ENCODE measurements around the gene LRGUK.

The LRGUK gene

DNA sequence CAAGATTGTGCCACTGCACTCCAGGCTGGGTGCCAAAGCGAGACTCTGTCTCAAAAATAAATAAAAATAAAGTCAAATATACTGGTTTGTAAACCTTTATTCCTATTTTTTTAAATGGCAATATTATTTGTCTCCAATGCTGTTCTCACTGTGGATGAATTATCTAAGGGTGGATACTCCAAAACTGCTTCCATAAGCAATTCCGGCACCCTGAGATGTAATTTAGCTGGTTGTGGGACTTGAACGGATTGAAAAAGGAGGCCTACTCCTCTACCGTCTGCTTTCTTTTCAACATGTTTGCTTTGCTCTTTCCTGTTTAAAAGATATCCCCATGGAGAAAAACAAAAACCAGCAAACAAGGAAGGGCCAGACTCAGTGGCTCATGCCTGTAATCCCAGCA is 135.2 kb downstream of the LRGUK start:
- Histone ChIP-seq H3K36me3 (ENCODE audit: control insufficient read depth, insufficient read depth, low read length) (no peaks in the 10 kb centered on the region), H3K9me3 (ENCODE audit: control insufficient read depth, low read length) (no peaks in the 10 kb centered on the region), H3K4me3 (ENCODE audit: insufficient read depth, low read depth, low read length, poor library complexity, severe bottlenecking) (no peak overlapping the region), H3K27ac (ENCODE audit: insufficient read depth, low read length, poor library complexity, severe bottlenecking) (no peak overlapping the region), H3K4me1 (ENCODE audit: control insufficient read depth, insufficient read depth, low read length, poor library complexity, severe bottlenecking) (no peaks in the 10 kb centered on the region), H3K27me3 (replicated peaks; ENCODE audit: control insufficient read depth, insufficient read depth, low read length, poor library complexity, severe bottlenecking) (no peaks in the 10 kb centered on the region)
- DNase-seq = no peak

DNA sequence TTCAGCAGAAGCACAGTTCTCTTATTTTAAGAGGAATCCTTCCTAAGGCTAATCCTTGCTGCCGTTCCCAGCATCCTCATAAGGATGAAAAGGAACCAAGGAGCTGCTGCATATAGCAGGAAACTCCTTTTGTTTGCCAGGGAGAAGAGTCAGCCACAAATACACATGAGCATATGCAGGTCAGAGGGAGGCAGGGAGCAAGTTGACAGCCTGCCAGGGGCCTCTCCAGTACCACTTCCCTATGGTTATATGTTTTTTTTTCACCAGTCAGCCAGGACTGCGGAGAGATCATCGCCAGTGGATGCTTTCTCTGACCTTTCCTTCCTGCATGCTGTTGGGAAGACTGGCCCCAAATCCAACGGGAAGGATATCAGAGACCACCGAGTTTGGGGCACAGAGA is 149.8 kb downstream of the LRGUK start:
- H3K27me3 ChIP-seq (replicated peaks; ENCODE audit: control insufficient read depth, insufficient read depth, low read length, poor library complexity, severe bottlenecking) = no peaks in the 10 kb centered on the region
- H3K4me3 ChIP-seq (ENCODE audit: insufficient read depth, low read depth, low read length, poor library complexity, severe bottlenecking) = no peak overlapping the region
- no peaks in the 10 kb centered on the region for H3K9me3 ChIP-seq (ENCODE audit: control insufficient read depth, low read length)
- DNase-seq = no peak
- no peak overlapping the region for H3K27ac ChIP-seq (ENCODE audit: insufficient read depth, low read length, poor library complexity, severe bottlenecking)
- no peaks in the 10 kb centered on the region for H3K4me1 ChIP-seq (ENCODE audit: control insufficient read depth, insufficient read depth, low read length, poor library complexity, severe bottlenecking)
- no peaks in the 10 kb centered on the region for H3K36me3 ChIP-seq (ENCODE audit: control insufficient read depth, insufficient read depth, low read length)

DNA sequence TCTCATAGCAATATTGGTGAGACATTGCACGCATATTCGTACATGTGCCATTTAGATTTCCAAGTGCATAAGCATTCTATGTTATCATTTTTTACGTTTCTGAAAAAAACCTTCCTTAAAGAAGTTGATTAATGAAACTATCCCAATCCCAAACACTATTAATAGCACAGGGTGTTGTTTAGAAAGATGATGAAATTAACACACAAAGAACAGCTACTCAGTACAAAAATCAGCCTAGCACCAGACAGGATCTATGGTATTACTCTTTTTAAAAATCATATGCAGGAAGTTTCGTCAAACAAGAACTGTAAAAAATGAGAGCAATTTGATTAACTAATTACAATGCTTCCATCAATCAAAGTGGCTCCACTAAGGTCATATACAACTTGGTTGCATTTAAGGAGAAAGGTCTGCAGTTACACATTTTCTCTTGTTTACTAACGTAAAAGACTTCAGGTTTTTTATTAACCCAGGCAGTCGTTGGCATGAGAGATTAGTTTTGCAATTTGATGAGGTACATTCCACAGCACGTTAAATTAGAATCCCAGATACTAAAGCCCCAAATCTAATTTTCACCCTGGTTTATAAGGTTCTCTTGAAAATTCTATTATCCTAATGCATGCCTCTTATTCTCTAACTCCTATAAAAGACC is 151.5 kb downstream of the LRGUK start:
- H3K27me3 ChIP-seq (replicated peaks; ENCODE audit: control insufficient read depth, insufficient read depth, low read length, poor library complexity, severe bottlenecking) = no peaks in the 10 kb centered on the region
- H3K4me1 ChIP-seq (ENCODE audit: control insufficient read depth, insufficient read depth, low read length, poor library complexity, severe bottlenecking) = no peaks in the 10 kb centered on the region
- no peak overlapping the region for H3K4me3 ChIP-seq (ENCODE audit: insufficient read depth, low read depth, low read length, poor library complexity, severe bottlenecking)
- no peaks in the 10 kb centered on the region for H3K36me3 ChIP-seq (ENCODE audit: control insufficient read depth, insufficient read depth, low read length)
- H3K9me3 ChIP-seq (ENCODE audit: control insufficient read depth, low read length) = no peaks in the 10 kb centered on the region
- no peak overlapping the region for H3K27ac ChIP-seq (ENCODE audit: insufficient read depth, low read length, poor library complexity, severe bottlenecking)
- DNase-seq = no peak

DNA sequence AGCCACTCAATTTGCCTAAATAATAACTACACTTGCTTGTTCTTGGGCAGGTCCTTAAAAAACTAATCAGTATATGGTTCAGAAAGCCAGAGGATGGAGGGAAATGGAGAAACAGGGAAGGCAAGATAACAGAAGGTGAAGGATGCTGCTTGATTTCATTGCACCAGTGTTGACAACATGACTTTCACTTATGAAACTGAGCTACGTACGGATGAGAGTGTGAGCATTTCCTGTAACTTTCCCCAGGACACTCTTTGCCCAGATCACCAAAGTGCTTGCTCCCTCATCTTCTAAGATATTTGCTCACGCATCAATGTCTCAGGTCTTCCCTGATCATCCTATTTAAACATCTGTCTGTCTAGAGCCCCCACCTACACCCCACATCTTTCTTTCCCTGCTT is 152.2 kb downstream of the LRGUK start:
- Histone ChIP-seq H3K27me3 (replicated peaks; ENCODE audit: control insufficient read depth, insufficient read depth, low read length, poor library complexity, severe bottlenecking) (no peaks in the 10 kb centered on the region), H3K36me3 (ENCODE audit: control insufficient read depth, insufficient read depth, low read length) (no peaks in the 10 kb centered on the region), H3K4me1 (ENCODE audit: control insufficient read depth, insufficient read depth, low read length, poor library complexity, severe bottlenecking) (no peaks in the 10 kb centered on the region), H3K27ac (ENCODE audit: insufficient read depth, low read length, poor library complexity, severe bottlenecking) (no peak overlapping the region), H3K9me3 (ENCODE audit: control insufficient read depth, low read length) (no peaks in the 10 kb centered on the region), H3K4me3 (ENCODE audit: insufficient read depth, low read depth, low read length, poor library complexity, severe bottlenecking) (no peak overlapping the region)
- no peak for DNase-seq

DNA sequence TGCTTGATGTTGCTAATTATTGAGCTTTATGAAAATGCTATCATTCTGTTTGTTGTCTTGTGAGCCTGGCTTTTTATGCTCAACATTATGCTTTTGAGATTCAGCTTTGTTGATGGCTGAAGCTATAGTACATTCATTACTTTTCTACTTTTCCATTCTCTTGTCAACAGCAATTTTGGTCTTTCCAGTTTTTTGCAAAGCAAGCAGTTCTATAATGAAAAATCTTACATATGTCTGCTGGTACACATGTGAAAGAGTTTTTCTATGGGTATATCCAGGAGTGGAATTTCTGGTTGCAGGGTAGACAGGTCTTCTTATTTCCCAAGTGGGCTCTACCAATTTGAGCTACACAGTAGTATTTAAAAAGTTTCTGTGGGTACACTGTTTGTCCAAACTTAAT is 152.8 kb downstream of the LRGUK start:
- DNase-seq = no peak
- H3K36me3 ChIP-seq (ENCODE audit: control insufficient read depth, insufficient read depth, low read length) = no peaks in the 10 kb centered on the region
- no peaks in the 10 kb centered on the region for H3K4me1 ChIP-seq (ENCODE audit: control insufficient read depth, insufficient read depth, low read length, poor library complexity, severe bottlenecking)
- no peak overlapping the region for H3K27ac ChIP-seq (ENCODE audit: insufficient read depth, low read length, poor library complexity, severe bottlenecking)
- no peaks in the 10 kb centered on the region for H3K27me3 ChIP-seq (replicated peaks; ENCODE audit: control insufficient read depth, insufficient read depth, low read length, poor library complexity, severe bottlenecking)
- H3K9me3 ChIP-seq (ENCODE audit: control insufficient read depth, low read length) = no peaks in the 10 kb centered on the region
- no peak overlapping the region for H3K4me3 ChIP-seq (ENCODE audit: insufficient read depth, low read depth, low read length, poor library complexity, severe bottlenecking)

DNA sequence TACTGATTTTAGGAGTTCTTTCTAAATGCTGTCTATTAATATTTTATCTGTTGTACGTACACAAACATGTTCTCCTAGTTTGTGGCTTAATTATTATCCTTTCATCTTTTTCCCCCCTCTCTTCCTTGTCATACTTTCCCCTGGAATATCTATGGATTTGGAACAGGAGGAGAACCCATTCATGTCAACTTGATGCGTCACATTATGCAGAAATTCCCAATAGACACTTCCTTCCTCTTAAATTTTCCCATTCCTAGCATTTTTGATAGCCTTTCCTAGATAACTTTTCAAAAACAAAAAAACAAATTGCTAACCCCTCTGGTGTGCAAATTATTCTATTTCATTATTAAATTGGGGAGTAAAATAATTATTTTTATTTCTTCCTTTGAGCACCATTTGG is 153.4 kb downstream of the LRGUK start:
- Histone ChIP-seq H3K36me3 (ENCODE audit: control insufficient read depth, insufficient read depth, low read length) (no peaks in the 10 kb centered on the region), H3K9me3 (ENCODE audit: control insufficient read depth, low read length) (no peaks in the 10 kb centered on the region), H3K4me1 (ENCODE audit: control insufficient read depth, insufficient read depth, low read length, poor library complexity, severe bottlenecking) (no peaks in the 10 kb centered on the region), H3K27ac (ENCODE audit: insufficient read depth, low read length, poor library complexity, severe bottlenecking) (no peak overlapping the region), H3K27me3 (replicated peaks; ENCODE audit: control insufficient read depth, insufficient read depth, low read length, poor library complexity, severe bottlenecking) (no peaks in the 10 kb centered on the region), H3K4me3 (ENCODE audit: insufficient read depth, low read depth, low read length, poor library complexity, severe bottlenecking) (no peak overlapping the region)
- no peak for DNase-seq

DNA sequence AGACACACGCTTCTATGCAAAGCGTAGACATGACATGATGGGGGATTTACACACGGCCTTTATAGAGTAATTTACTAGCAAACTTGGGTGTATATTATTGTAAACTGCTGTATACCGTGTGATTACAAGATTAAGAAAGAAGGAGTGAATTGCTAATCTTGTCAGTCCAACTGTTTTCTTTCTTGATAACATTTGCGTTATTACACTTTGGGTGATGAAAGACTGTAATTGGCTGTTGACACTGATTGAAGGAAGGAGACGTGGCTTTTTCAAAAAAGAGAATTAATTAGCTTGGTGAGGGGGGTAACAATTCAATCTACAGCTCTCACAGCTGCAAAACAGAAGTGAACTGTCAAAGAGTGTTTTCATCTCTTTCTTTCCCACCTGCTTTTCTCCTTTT is 156.9 kb downstream of the LRGUK start:
- no peak for DNase-seq
- no peaks in the 10 kb centered on the region for H3K4me1 ChIP-seq (ENCODE audit: control insufficient read depth, insufficient read depth, low read length, poor library complexity, severe bottlenecking)
- no peaks in the 10 kb centered on the region for H3K9me3 ChIP-seq (ENCODE audit: control insufficient read depth, low read length)
- H3K4me3 ChIP-seq (ENCODE audit: insufficient read depth, low read depth, low read length, poor library complexity, severe bottlenecking) = no peak overlapping the region
- H3K27ac ChIP-seq (ENCODE audit: insufficient read depth, low read length, poor library complexity, severe bottlenecking) = no peak overlapping the region
- H3K36me3 ChIP-seq (ENCODE audit: control insufficient read depth, insufficient read depth, low read length) = no peaks in the 10 kb centered on the region
- no peaks in the 10 kb centered on the region for H3K27me3 ChIP-seq (replicated peaks; ENCODE audit: control insufficient read depth, insufficient read depth, low read length, poor library complexity, severe bottlenecking)

DNA sequence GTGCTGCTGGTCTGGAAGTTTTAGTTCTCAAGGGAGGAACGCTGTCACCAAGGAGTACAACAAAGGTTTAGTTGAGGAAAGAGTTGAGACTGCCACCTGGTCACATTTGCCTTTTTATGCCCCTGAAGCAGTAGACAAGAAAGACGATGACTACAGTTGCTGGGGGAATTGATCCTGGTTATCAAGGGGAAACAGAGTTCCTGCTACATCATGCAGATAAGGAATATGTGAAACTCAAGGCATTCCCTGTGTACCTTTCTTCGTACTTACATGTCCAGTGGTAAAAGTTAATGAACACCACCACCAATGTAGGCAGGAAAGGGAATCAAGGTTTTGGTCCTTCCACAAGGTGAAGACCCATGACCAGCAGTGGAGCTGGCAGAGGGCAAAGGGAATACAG is 157.8 kb downstream of the LRGUK start:
- H3K36me3 ChIP-seq (ENCODE audit: control insufficient read depth, insufficient read depth, low read length) = no peaks in the 10 kb centered on the region
- H3K27ac ChIP-seq (ENCODE audit: insufficient read depth, low read length, poor library complexity, severe bottlenecking) = no peak overlapping the region
- H3K9me3 ChIP-seq (ENCODE audit: control insufficient read depth, low read length) = no peaks in the 10 kb centered on the region
- H3K4me3 ChIP-seq (ENCODE audit: insufficient read depth, low read depth, low read length, poor library complexity, severe bottlenecking) = no peak overlapping the region
- H3K4me1 ChIP-seq (ENCODE audit: control insufficient read depth, insufficient read depth, low read length, poor library complexity, severe bottlenecking) = no peaks in the 10 kb centered on the region
- DNase-seq = no peak
- no peaks in the 10 kb centered on the region for H3K27me3 ChIP-seq (replicated peaks; ENCODE audit: control insufficient read depth, insufficient read depth, low read length, poor library complexity, severe bottlenecking)

DNA sequence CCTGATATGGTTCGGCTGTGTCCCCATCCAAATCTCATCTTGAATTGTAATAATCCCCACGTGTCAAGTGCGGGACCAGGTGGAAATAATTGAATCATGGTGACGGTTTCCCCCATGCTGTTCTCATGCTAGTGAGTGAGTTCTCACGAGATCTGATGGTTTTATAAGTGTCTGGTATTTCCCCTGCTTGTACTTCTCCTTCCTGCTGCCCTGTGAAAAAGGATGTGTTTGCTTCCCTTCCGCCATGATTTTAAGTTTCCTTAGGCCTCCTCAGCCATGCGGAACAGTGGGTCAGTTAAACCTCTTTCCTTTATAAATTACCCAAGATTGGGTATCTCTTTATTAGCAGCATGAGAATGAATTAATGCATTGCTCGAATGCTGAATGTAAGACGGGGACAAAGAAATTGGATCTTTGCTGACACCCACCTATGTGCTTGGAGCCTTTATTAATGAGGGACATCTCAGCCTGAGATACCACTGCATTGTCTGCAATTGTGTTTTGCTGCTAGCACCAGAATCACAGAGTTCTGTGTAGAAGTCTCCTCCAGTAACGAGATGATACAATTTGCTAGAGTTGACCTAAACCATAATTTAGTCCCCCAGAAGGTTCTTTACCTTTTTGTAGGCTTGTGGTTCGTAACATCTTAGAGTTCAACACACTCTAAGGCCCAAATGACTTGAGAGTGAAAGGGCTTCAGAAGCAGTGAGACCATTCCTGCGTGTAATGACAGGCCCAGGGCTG is 160.9 kb downstream of the LRGUK start:
- Histone ChIP-seq H3K4me1 (ENCODE audit: control insufficient read depth, insufficient read depth, low read length, poor library complexity, severe bottlenecking) (no peaks in the 10 kb centered on the region), H3K27me3 (replicated peaks; ENCODE audit: control insufficient read depth, insufficient read depth, low read length, poor library complexity, severe bottlenecking) (no peaks in the 10 kb centered on the region), H3K9me3 (ENCODE audit: control insufficient read depth, low read length) (no peaks in the 10 kb centered on the region), H3K36me3 (ENCODE audit: control insufficient read depth, insufficient read depth, low read length) (no peaks in the 10 kb centered on the region), H3K27ac (ENCODE audit: insufficient read depth, low read length, poor library complexity, severe bottlenecking) (no peak overlapping the region), H3K4me3 (ENCODE audit: insufficient read depth, low read depth, low read length, poor library complexity, severe bottlenecking) (no peak overlapping the region)
- DNase-seq = no peak

DNA sequence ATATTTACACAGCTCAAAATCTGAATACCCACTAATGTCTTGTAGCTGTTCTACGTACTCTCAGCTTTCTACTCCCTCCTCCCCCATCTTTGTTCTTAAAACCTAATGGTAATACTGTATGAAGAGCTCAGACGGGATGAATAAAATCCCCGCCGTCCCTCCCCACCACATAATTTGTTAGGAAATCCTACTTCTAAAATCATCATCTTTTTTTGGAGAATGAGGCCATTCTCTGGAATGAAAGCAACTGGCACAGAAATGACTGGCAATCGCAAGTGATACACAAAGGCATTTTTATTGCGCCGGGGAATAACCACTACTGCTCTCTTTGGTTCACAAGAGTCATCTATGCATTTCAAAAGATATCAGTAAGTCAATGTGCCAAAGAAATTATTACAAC is 162.3 kb downstream of the LRGUK start:
- H3K27me3 ChIP-seq (replicated peaks; ENCODE audit: control insufficient read depth, insufficient read depth, low read length, poor library complexity, severe bottlenecking) = no peaks in the 10 kb centered on the region
- peaks cover 4% of the 10 kb centered on the region for H3K36me3 ChIP-seq (ENCODE audit: control insufficient read depth, insufficient read depth, low read length)
- H3K9me3 ChIP-seq (ENCODE audit: control insufficient read depth, low read length) = no peaks in the 10 kb centered on the region
- no peak overlapping the region for H3K27ac ChIP-seq (ENCODE audit: insufficient read depth, low read length, poor library complexity, severe bottlenecking)
- no peak overlapping the region for H3K4me3 ChIP-seq (ENCODE audit: insufficient read depth, low read depth, low read length, poor library complexity, severe bottlenecking)
- no peak for DNase-seq
- H3K4me1 ChIP-seq (ENCODE audit: control insufficient read depth, insufficient read depth, low read length, poor library complexity, severe bottlenecking) = no peaks in the 10 kb centered on the region

Measured in effector memory CD4-positive, alpha-beta T cell (primary cell).